Thyroid gland (tissue), 4 donors: ENCODE results near the gene DLL3. TPM values are rescaled to one million over a fixed set of nuclear protein-coding genes. Genes with fewer than 3 reads are reported as not detected.

Experiments
- DNase-seq, 2 donors: peaks; one replicate each; pipeline ENCODE4 v3.0.0-alpha.2; 2019
- H3K27ac ChIP-seq, 3 donors: fragments of 200-600 bp; sonication (generic); 1 replicate in 2 of 3; 2 replicates in 1 of 3; pipeline ENCODE4 v1.5.1; 2016 to 2019; ENCODE audit warnings: mild to moderate bottlenecking in 1 of 3, moderate library complexity in 1 of 3
- H3K27me3 ChIP-seq: fragments of 200-600 bp; sonication (generic); one replicate; pipeline ENCODE4 v1.5.1; 2019
- H3K36me3 ChIP-seq, 2 donors: fragments of 200-600 bp; sonication (generic); one replicate each; pipeline ENCODE4 v1.5.1; 2016 to 2019
- H3K4me1 ChIP-seq, 2 donors: fragments of 200-600 bp; sonication (generic); one replicate each; pipeline ENCODE4 v1.5.1; 2017 to 2019
- H3K4me3 ChIP-seq, 3 donors: fragments of 200-600 bp; sonication (generic); replicated peaks in 1 of 3; 1 replicate in 2 of 3; 2 replicates in 1 of 3; pipeline ENCODE4 v1.5.1; 2016; ENCODE audit warnings: mild to moderate bottlenecking in 1 of 3
- H3K9me3 ChIP-seq: fragments of 200-600 bp; sonication (generic); one replicate; pipeline ENCODE4 v1.5.1; 2017
- POLR2A ChIP-seq, 2 donors: fragments of 450-650 bp; IDR thresholded peaks; one replicate each; pipeline ENCODE4 v1.6.1; 2017; ENCODE audit warnings: antibody characterized with exemption in 2 of 2, mild to moderate bottlenecking in 2 of 2, moderate library complexity in 1 of 2
- WGBS, 2 donors: methylation state at CpG; one replicate each; pipeline ENCODE4 v1.1.5; 2017; 5-methylcytosine and 5-hydroxymethylcytosine counted together
- intact Hi-C: fragments of 100-400 bp; cut with DNase I; formaldehyde crosslinking; loops from one replicate; pipeline ENCODE4 v1.15.1; 2023
- total RNA-seq, 4 donors: library from RNA; depleted of rRNA; stranded (reverse); fragments of >200 nt; gene quantifications; one replicate each; pipeline ENCODE4 v1.2.3, GENCODE V29; 2016
- TF ChIP-seq, protein P1 (sequence below), 6 experiments: fragments of 200-600 bp in 3 of 6; fragments of 450-650 bp in 3 of 6; sonication (generic) in 3 of 6; IDR thresholded peaks; one replicate each; pipeline ENCODE4 v1.5.1; 2016 to 2019; ENCODE audit warnings: antibody characterized with exemption in 6 of 6, mild to moderate bottlenecking in 2 of 6, inconsistent platforms in 1 of 6, moderate library complexity in 1 of 6

DLL3 gene
- total RNA-seq, 4 donors from 2014 or later, result 0.56 TPM; not detected in 3

DNA sequence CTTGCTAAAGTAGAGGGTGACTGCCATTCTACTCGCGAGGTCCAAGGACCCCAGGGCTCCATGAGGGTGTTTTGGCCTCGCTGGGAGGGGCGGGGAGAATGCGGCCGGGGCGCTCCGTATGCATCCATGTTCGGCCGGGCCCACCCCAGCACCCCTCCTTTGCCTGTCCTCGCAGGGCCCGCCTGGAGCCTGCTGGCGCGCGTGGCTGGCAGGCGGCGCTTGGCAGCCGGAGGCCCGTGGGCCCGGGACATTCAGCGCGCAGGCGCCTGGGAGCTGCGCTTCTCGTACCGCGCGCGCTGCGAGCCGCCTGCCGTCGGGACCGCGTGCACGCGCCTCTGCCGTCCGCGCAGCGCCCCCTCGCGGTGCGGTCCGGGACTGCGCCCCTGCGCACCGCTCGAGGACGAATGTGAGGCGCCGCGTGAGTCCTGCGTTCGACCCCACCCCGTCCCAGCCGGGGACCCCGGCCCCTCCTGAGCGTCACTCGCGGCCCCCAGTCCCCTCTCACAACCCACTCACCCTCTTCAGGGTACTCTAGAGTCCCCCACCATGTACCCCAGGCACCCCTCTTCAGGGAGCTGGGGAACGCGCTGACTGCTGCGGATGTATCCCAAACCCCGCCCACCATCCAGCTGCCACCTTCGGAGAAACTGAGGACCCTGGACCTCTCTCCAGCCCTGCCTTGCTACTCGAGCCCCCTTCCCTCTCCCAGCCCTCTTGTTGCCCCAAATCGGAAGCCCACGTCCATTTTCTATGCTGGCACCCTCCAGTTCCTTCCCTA, 4.1 kb downstream of the DLL3 start:
- WGBS, 2 donors, result 36 to 48% methylated on average over 11 to 13 of the region's 69 CpGs
- intact Hi-C loops, result no loop called here
- Histone ChIP-seq H3K9me3 (no peaks in the 10 kb centered on the region), H3K36me3 (no peaks in the 10 kb centered on the region), H3K4me3 (no peak overlapping the region), H3K27ac (no peak overlapping the region), H3K27me3 (peaks cover 8% of the 10 kb centered on the region), H3K4me1 (peaks cover 5 to 28% of the 10 kb centered on the region in 2 donors)
- DNase-seq, result peak; percentile 57 to 58
- TF ChIP-seq, protein P1, sequence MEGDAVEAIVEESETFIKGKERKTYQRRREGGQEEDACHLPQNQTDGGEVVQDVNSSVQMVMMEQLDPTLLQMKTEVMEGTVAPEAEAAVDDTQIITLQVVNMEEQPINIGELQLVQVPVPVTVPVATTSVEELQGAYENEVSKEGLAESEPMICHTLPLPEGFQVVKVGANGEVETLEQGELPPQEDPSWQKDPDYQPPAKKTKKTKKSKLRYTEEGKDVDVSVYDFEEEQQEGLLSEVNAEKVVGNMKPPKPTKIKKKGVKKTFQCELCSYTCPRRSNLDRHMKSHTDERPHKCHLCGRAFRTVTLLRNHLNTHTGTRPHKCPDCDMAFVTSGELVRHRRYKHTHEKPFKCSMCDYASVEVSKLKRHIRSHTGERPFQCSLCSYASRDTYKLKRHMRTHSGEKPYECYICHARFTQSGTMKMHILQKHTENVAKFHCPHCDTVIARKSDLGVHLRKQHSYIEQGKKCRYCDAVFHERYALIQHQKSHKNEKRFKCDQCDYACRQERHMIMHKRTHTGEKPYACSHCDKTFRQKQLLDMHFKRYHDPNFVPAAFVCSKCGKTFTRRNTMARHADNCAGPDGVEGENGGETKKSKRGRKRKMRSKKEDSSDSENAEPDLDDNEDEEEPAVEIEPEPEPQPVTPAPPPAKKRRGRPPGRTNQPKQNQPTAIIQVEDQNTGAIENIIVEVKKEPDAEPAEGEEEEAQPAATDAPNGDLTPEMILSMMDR (IDR thresholded peaks at IDR 0.05), result peak in 5 of 6 experiments; percentile 31 to 92 (median 77)
- no peak for TF ChIP-seq POLR2A (IDR thresholded peaks at IDR 0.05)

DNA sequence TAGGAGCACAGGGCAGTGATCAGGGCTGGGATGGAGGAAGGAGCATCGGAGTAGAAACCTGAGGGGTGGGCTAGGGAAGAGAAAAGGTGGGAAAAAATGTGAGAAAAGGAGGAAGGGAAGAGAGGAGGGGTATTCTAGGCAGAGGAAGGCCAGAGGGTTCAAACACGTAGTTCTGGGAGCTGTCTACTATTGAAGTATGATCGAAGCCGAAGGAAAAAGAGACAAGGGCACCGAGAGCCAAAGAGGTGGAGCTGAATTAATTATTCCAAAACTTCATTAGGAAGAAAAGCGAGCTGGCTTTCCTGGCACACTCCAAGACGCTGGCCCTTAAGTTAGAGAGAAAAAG, 7.8 kb downstream of the DLL3 start:
- H3K4me3 ChIP-seq, result no peak overlapping the region
- H3K27ac ChIP-seq, result no peak overlapping the region
- no peaks in the 10 kb centered on the region for H3K9me3 ChIP-seq
- H3K27me3 ChIP-seq, result peaks cover 5% of the 10 kb centered on the region
- intact Hi-C loops, result no loop called here
- no peak for TF ChIP-seq POLR2A (IDR thresholded peaks at IDR 0.05)
- TF ChIP-seq, protein P1 (IDR thresholded peaks at IDR 0.05), result no peak
- no peak for DNase-seq
- WGBS, 2 donors, result 54 to 58% methylated on average over 7 of the region's 7 CpGs
- no peaks in the 10 kb centered on the region for H3K36me3 ChIP-seq
- peaks cover 5 to 13% of the 10 kb centered on the region in 2 donors for H3K4me1 ChIP-seq

DNA sequence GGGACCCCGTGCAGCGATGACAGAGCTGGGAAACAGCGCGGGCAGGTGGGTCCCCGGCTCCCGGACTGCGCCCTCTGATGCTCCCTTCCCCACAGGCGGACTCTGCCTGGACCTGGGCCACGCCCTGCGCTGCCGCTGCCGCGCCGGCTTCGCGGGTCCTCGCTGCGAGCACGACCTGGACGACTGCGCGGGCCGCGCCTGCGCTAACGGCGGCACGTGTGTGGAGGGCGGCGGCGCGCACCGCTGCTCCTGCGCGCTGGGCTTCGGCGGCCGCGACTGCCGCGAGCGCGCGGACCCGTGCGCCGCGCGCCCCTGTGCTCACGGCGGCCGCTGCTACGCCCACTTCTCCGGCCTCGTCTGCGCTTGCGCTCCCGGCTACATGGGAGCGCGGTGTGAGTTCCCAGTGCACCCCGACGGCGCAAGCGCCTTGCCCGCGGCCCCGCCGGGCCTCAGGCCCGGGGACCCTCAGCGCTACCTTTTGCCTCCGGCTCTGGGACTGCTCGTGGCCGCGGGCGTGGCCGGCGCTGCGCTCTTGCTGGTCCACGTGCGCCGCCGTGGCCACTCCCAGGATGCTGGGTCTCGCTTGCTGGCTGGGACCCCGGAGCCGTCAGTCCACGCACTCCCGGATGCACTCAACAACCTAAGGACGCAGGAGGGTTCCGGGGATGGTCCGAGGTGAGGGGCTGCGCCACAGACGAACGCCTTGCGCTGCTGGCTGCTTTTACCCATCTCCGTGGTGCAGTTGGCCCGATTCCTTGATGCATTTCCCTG, 8.4 kb downstream of the DLL3 start:
- no peak for TF ChIP-seq POLR2A (IDR thresholded peaks at IDR 0.05)
- TF ChIP-seq, protein P1 (IDR thresholded peaks at IDR 0.05), result no peak
- 2 to 5% methylated on average over 11 to 32 of the region's 96 CpGs for WGBS, 2 donors
- intact Hi-C loops, result no loop called here
- peak overlapping the region in 1 of 3 donors; percentile 28 for H3K4me3 ChIP-seq
- no peaks in the 10 kb centered on the region for H3K9me3 ChIP-seq
- no peaks in the 10 kb centered on the region for H3K36me3 ChIP-seq
- H3K4me1 ChIP-seq, result peaks cover 5 to 13% of the 10 kb centered on the region in 2 donors
- H3K27me3 ChIP-seq, result peaks cover 5% of the 10 kb centered on the region
- no peak overlapping the region for H3K27ac ChIP-seq
- DNase-seq, result peak; percentile 35 to 42

DNA sequence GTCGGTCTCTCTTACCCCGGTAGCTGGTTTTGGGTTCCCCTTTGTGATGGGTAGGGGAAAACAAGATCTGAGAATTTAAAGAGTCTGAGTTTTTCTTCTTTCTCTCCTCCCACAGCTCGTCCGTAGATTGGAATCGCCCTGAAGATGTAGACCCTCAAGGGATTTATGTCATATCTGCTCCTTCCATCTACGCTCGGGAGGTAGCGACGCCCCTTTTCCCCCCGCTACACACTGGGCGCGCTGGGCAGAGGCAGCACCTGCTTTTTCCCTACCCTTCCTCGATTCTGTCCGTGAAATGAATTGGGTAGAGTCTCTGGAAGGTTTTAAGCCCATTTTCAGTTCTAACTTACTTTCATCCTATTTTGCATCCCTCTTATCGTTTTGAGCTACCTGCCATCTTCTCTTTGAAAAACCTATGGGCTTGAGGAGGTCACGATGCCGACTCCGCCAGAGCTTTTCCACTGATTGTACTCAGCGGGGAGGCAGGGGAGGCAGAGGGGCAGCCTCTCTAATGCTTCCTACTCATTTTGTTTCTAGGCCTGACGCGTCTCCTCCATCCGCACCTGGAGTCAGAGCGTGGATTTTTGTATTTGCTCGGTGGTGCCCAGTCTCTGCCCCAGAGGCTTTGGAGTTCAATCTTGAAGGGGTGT, 9.1 kb downstream of the DLL3 start:
- WGBS, 2 donors, result 30 to 35% methylated on average over 24 of the region's 24 CpGs
- Histone ChIP-seq H3K9me3 (no peaks in the 10 kb centered on the region), H3K4me1 (peaks cover 5 to 10% of the 10 kb centered on the region in 2 donors), H3K36me3 (no peaks in the 10 kb centered on the region), H3K4me3 (no peak overlapping the region), H3K27ac (no peak overlapping the region), H3K27me3 (peaks cover 5% of the 10 kb centered on the region)
- TF ChIP-seq POLR2A (IDR thresholded peaks at IDR 0.05), result no peak
- TF ChIP-seq, protein P1 (IDR thresholded peaks at IDR 0.05), result no peak
- DNase-seq, result no peak
- intact Hi-C loops, result no loop called here
